ENCODE measurements around the gene SULF2. TPM values are rescaled to one million over a fixed set of nuclear protein-coding genes. Genes with fewer than 3 reads are reported as not detected.

SULF2 gene
- total RNA-seq, 1 donor from 2014 or later, result 40.4 TPM

- Mint-ChIP-seq H3K9me3 (ENCODE audit: unreplicated experiment) (no peaks in the 10 kb centered on the region), H3K36me3 (ENCODE audit: unreplicated experiment) (no peaks in the 10 kb centered on the region), H3K27ac (ENCODE audit: unreplicated experiment) (no peak overlapping the region), H3K4me3 (ENCODE audit: unreplicated experiment) (no peak overlapping the region), H3K4me1 (ENCODE audit: unreplicated experiment) (peaks cover 3% of the 10 kb centered on the region), H3K27me3 (ENCODE audit: unreplicated experiment) (peaks cover 62% of the 10 kb centered on the region)
- TF ChIP-seq, protein P1, sequence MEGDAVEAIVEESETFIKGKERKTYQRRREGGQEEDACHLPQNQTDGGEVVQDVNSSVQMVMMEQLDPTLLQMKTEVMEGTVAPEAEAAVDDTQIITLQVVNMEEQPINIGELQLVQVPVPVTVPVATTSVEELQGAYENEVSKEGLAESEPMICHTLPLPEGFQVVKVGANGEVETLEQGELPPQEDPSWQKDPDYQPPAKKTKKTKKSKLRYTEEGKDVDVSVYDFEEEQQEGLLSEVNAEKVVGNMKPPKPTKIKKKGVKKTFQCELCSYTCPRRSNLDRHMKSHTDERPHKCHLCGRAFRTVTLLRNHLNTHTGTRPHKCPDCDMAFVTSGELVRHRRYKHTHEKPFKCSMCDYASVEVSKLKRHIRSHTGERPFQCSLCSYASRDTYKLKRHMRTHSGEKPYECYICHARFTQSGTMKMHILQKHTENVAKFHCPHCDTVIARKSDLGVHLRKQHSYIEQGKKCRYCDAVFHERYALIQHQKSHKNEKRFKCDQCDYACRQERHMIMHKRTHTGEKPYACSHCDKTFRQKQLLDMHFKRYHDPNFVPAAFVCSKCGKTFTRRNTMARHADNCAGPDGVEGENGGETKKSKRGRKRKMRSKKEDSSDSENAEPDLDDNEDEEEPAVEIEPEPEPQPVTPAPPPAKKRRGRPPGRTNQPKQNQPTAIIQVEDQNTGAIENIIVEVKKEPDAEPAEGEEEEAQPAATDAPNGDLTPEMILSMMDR (IDR thresholded peaks at IDR 0.05), result no peak
- no peak for DNase-seq (ENCODE audit: extremely low spot score, unreplicated experiment)
Observed at GRCh38 chr20:47764154-47764733, 21.0 kb downstream of the SULF2 start.

GRCh38 chr20:47762699-47763268 is 22.5 kb downstream of the SULF2 start:
- H3K4me1 Mint-ChIP-seq (ENCODE audit: unreplicated experiment), result peaks cover 3% of the 10 kb centered on the region
- no peak for DNase-seq (ENCODE audit: extremely low spot score, unreplicated experiment)

GRCh38 chr20:47761482-47762047 is 23.7 kb downstream of the SULF2 start:
- H3K27ac Mint-ChIP-seq (ENCODE audit: unreplicated experiment), result no peak overlapping the region
- no peak overlapping the region for H3K4me3 Mint-ChIP-seq (ENCODE audit: unreplicated experiment)
- H3K4me1 Mint-ChIP-seq (ENCODE audit: unreplicated experiment), result peaks cover 3% of the 10 kb centered on the region
- H3K36me3 Mint-ChIP-seq (ENCODE audit: unreplicated experiment), result no peaks in the 10 kb centered on the region
- H3K27me3 Mint-ChIP-seq (ENCODE audit: unreplicated experiment), result peaks cover 75% of the 10 kb centered on the region
- DNase-seq (ENCODE audit: extremely low spot score, unreplicated experiment), result no peak
- no peaks in the 10 kb centered on the region for H3K9me3 Mint-ChIP-seq (ENCODE audit: unreplicated experiment)
- TF ChIP-seq, protein P1 (IDR thresholded peaks at IDR 0.05), result no peak

More at GRCh38 chr20:47762699-47763268, 22.5 kb downstream of the SULF2 start:
- peaks cover 71% of the 10 kb centered on the region for H3K27me3 Mint-ChIP-seq (ENCODE audit: unreplicated experiment)
- no peak overlapping the region for H3K27ac Mint-ChIP-seq (ENCODE audit: unreplicated experiment)
- no peaks in the 10 kb centered on the region for H3K36me3 Mint-ChIP-seq (ENCODE audit: unreplicated experiment)
- TF ChIP-seq, protein P1 (IDR thresholded peaks at IDR 0.05), result no peak
- no peak overlapping the region for H3K4me3 Mint-ChIP-seq (ENCODE audit: unreplicated experiment)
- no peaks in the 10 kb centered on the region for H3K9me3 Mint-ChIP-seq (ENCODE audit: unreplicated experiment)

DNA sequence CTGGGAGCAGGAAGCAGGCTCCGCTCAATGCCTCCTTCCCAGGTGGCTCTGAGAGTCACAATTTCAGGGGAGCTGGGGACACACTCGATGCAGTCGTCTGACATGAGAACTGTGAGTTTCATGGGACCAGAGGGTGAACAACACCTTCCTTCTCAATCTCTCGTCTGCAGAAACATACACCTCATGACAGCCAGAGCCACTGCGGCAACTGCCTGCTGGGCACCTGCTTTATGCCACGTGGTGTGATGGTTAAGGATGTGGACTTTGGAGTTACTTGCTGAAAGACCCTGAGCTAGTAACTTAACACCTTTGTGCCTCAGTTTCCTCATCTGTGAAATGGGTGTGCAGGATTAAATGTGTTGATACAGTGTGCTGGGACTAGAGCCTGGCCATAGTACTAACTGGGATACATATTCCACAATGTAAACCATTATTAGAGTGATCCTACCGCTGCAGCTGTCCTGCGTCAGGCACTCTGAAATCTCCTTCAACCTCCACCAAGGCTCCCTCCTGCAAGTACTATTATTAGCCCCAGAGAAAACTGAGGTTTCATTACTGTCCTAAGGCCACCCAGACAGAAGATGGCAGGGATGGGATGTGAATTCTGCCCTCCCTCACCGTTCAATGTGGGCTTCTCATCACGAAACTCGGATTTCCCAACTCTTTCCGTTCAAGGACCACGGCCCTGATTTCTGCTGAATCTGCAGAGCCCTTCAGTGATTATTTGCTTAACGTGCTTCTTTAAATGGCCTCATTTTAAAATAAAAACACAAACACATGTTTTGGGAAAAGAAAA is 24.4 kb downstream of the SULF2 start:
- no peak for DNase-seq (ENCODE audit: extremely low spot score, unreplicated experiment)
- no peaks in the 10 kb centered on the region for H3K4me1 Mint-ChIP-seq (ENCODE audit: unreplicated experiment)
- H3K36me3 Mint-ChIP-seq (ENCODE audit: unreplicated experiment), result no peaks in the 10 kb centered on the region
- H3K9me3 Mint-ChIP-seq (ENCODE audit: unreplicated experiment), result no peaks in the 10 kb centered on the region
- no peak overlapping the region for H3K4me3 Mint-ChIP-seq (ENCODE audit: unreplicated experiment)
- TF ChIP-seq, protein P1 (IDR thresholded peaks at IDR 0.05), result no peak
- no peak overlapping the region for H3K27ac Mint-ChIP-seq (ENCODE audit: unreplicated experiment)
- H3K27me3 Mint-ChIP-seq (ENCODE audit: unreplicated experiment), result peaks cover 69% of the 10 kb centered on the region

Measured in osteocyte (in vitro differentiated cells).